ENCODE measurements around the gene ZNF473.
"Not testable (repeated sequence)": the region's sequence is repeated elsewhere in the genome, so short reads cannot be mapped to it uniquely, and the experiment has no call there.

ZNF473 gene

GRCh38 chr19:50051228-50051895, 25.6 kb downstream of the ZNF473 start:
- not testable (repeated sequence) for DNase-seq

- no peak for DNase-seq
Observed at GRCh38 chr19:50051964-50052363, 26.2 kb downstream of the ZNF473 start.

- no peak for DNase-seq
Observed at GRCh38 chr19:50053119-50053518, 27.3 kb downstream of the ZNF473 start.

- no peak for DNase-seq
Observed at GRCh38 chr19:50058425-50058824, 32.6 kb downstream of the ZNF473 start.

- no peak for DNase-seq
Observed at GRCh38 chr19:50059045-50059444, 33.2 kb downstream of the ZNF473 start.

- no peak for DNase-seq
Observed at GRCh38 chr19:50060107-50060506, 34.3 kb downstream of the ZNF473 start.

GRCh38 chr19:50061650-50062049, 35.8 kb downstream of the ZNF473 start:
- DNase-seq: no peak

GRCh38 chr19:50065938-50066337, 40.1 kb downstream of the ZNF473 start:
- DNase-seq: no peak

GRCh38 chr19:50067575-50067974, 41.8 kb downstream of the ZNF473 start:
- no peak for DNase-seq

- DNase-seq: not testable (repeated sequence)
Observed at GRCh38 chr19:50068382-50068781, 42.6 kb downstream of the ZNF473 start.

- DNase-seq: not testable (repeated sequence)
Observed at GRCh38 chr19:50075076-50075475, 49.3 kb downstream of the ZNF473 start.

GRCh38 chr19:50075644-50076372, 50.0 kb downstream of the ZNF473 start:
- DNase-seq: not testable (repeated sequence)

GRCh38 chr19:50076581-50077355, 51.0 kb downstream of the ZNF473 start:
- DNase-seq: not testable (repeated sequence)

- not testable (repeated sequence) for DNase-seq
Observed at GRCh38 chr19:50079014-50079413, 53.2 kb downstream of the ZNF473 start.

- DNase-seq: not testable (repeated sequence)
Observed at GRCh38 chr19:50084440-50084839, 58.6 kb downstream of the ZNF473 start.

GRCh38 chr19:50087153-50087552, 61.3 kb downstream of the ZNF473 start:
- DNase-seq: not testable (repeated sequence)

- not testable (repeated sequence) for DNase-seq
Observed at GRCh38 chr19:50090706-50091105, 64.9 kb downstream of the ZNF473 start.

- not testable (repeated sequence) for DNase-seq
Observed at GRCh38 chr19:50091786-50092185, 66.0 kb downstream of the ZNF473 start.

- DNase-seq: not testable (repeated sequence)
Observed at GRCh38 chr19:50092597-50092996, 66.8 kb downstream of the ZNF473 start.

- not testable (repeated sequence) for DNase-seq
Observed at GRCh38 chr19:50097884-50098283, 72.1 kb downstream of the ZNF473 start.

- not testable (repeated sequence) for DNase-seq
Observed at GRCh38 chr19:50098892-50099291, 73.1 kb downstream of the ZNF473 start.

GRCh38 chr19:50099696-50100095, 73.9 kb downstream of the ZNF473 start:
- DNase-seq: not testable (repeated sequence)

GRCh38 chr19:50100946-50101345, 75.1 kb downstream of the ZNF473 start:
- DNase-seq: not testable (repeated sequence)
